ENCODE measurements around the gene FLT1.

- no peak for TF ChIP-seq POLR2A (IDR thresholded peaks at IDR 0.05)
- TF ChIP-seq CTCF (IDR thresholded peaks at IDR 0.05) = no peak
- no peak for TF ChIP-seq EP300 (IDR thresholded peaks at IDR 0.05)
Observed at GRCh38 chr13:28376604-28377003, 118.3 kb downstream of the FLT1 start.
